Peyer's patch (tissue), 4 donors: ENCODE measurements around the gene CPPED1.

Experiments used
- POLR2A ChIP-seq, 2 donors: fragments of 450-650 bp; IDR thresholded peaks; one replicate each; pipeline ENCODE4 v1.5.1; 2017; ENCODE audit warnings: antibody characterized with exemption in 2 of 2, mild to moderate bottlenecking in 2 of 2, moderate library complexity in 2 of 2
- TF ChIP-seq, protein P1 (sequence below), 6 experiments: fragments of 450-650 bp in 4 of 6; fragments of 200-600 bp in 2 of 6; sonication (generic) in 1 of 6; IDR thresholded peaks; one replicate each; pipeline ENCODE4 v1.5.1; 2017 to 2019; ENCODE audit warnings: antibody characterized with exemption in 6 of 6, mild to moderate bottlenecking in 3 of 6, moderate library complexity in 1 of 6

DNA sequence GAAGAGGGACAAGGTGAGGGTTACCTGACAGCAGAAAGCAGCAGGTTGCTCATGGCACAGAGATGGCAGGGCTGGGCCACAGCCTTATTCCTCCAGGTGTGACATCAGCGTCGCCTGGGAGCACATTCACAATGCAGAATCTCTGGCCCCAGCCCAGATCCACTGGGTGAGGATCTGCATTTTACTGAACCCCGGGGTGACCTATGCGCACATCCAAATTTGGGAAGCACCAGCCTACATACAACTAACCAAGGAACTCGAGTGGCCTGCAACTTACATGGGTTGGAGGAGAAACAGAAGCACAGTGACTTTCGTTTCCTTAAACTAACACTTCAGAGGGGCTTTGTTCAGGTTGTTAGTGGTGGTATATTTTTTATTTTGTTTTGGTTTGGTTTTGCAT lies 17.6 kb downstream of the CPPED1 start:
- TF ChIP-seq POLR2A (IDR thresholded peaks at IDR 0.05) = no peak
- TF ChIP-seq, protein P1, sequence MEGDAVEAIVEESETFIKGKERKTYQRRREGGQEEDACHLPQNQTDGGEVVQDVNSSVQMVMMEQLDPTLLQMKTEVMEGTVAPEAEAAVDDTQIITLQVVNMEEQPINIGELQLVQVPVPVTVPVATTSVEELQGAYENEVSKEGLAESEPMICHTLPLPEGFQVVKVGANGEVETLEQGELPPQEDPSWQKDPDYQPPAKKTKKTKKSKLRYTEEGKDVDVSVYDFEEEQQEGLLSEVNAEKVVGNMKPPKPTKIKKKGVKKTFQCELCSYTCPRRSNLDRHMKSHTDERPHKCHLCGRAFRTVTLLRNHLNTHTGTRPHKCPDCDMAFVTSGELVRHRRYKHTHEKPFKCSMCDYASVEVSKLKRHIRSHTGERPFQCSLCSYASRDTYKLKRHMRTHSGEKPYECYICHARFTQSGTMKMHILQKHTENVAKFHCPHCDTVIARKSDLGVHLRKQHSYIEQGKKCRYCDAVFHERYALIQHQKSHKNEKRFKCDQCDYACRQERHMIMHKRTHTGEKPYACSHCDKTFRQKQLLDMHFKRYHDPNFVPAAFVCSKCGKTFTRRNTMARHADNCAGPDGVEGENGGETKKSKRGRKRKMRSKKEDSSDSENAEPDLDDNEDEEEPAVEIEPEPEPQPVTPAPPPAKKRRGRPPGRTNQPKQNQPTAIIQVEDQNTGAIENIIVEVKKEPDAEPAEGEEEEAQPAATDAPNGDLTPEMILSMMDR (IDR thresholded peaks at IDR 0.05) = no peak
